SK-N-SH treated with all-trans-retinoic acid at 6 μM for 48 hours (cell line): ENCODE results near the gene RER1.

Source experiments
- ATAC-seq: fragments of 200-7000 bp; cut with Tn5 transposase; 3 replicates; pipeline ENCODE4 v1.9.1; 2020; ENCODE audit warnings: mild to moderate bottlenecking, moderate library complexity
- ARNTL ChIP-seq: fragments of 450-650 bp; formaldehyde crosslinking; IDR thresholded peaks from 2 replicates; pipeline ENCODE4 v1.5.0; 2020; ENCODE audit warnings: low read depth, mild to moderate bottlenecking, moderate library complexity, borderline replicate concordance
- BACH2 ChIP-seq: fragments of 250-450 bp; sonication (Bioruptor Pico); IDR thresholded peaks from 2 replicates; pipeline ENCODE4 v1.9.0; 2021; ENCODE audit warnings: mild to moderate bottlenecking, borderline replicate concordance
- CSDC2 ChIP-seq: fragments of 250-450 bp; sonication (Bioruptor Pico); IDR thresholded peaks from 2 replicates; pipeline ENCODE4 v1.5.0; 2020; ENCODE audit warnings: mild to moderate bottlenecking, moderate library complexity
- ESRRG ChIP-seq: fragments of 250-450 bp; sonication (Bioruptor Pico); IDR thresholded peaks from 2 replicates; pipeline ENCODE4 v1.6.1; 2021; ENCODE audit warnings: mild to moderate bottlenecking
- GLIS3 ChIP-seq: fragments of 250-450 bp; sonication (Bioruptor Pico); IDR thresholded peaks from 2 replicates; pipeline ENCODE4 v1.5.0; 2020; ENCODE audit warnings: mild to moderate bottlenecking, moderate library complexity
- ISL1 ChIP-seq: fragments of 250-450 bp; sonication (Bioruptor Pico); IDR thresholded peaks from 2 replicates; pipeline ENCODE4 v2.1.2; 2022; ENCODE audit warnings: mild to moderate bottlenecking, moderate library complexity
- OSR1 ChIP-seq: fragments of 250-450 bp; sonication (Bioruptor Pico); IDR thresholded peaks from 2 replicates; pipeline ENCODE4 v1.8.0; 2022; ENCODE audit warnings: moderate library complexity, mild to moderate bottlenecking, inconsistent platforms
- RARB ChIP-seq: fragments of 250-450 bp; sonication (Bioruptor Pico); IDR thresholded peaks from 2 replicates; pipeline ENCODE4 v1.8.0; 2021; ENCODE audit warnings: mild to moderate bottlenecking, moderate library complexity
- SNAI2 ChIP-seq: fragments of 250-450 bp; sonication (Bioruptor Pico); IDR thresholded peaks from 2 replicates; pipeline ENCODE4 v1.5.0; 2020; ENCODE audit warnings: mild to moderate bottlenecking, moderate library complexity
- TCF4 ChIP-seq: fragments of 250-450 bp; sonication (Bioruptor Pico); IDR thresholded peaks from 2 replicates; pipeline ENCODE4 v1.8.0; 2021; ENCODE audit warnings: mild to moderate bottlenecking, moderate library complexity, borderline replicate concordance
- TOX ChIP-seq: fragments of 250-450 bp; sonication (Bioruptor Pico); IDR thresholded peaks from 2 replicates; pipeline ENCODE4 v1.8.0; 2021; ENCODE audit warnings: mild to moderate bottlenecking, moderate library complexity, borderline replicate concordance
- ZC3H10 ChIP-seq: fragments of 250-450 bp; sonication (Bioruptor Pico); IDR thresholded peaks from 2 replicates; pipeline ENCODE4 v1.5.1; 2021; ENCODE audit warnings: mild to moderate bottlenecking, moderate library complexity
- ZFP3 ChIP-seq: fragments of 250-450 bp; sonication (Bioruptor Pico); IDR thresholded peaks from 2 replicates; pipeline ENCODE4 v1.5.0; 2020; ENCODE audit warnings: mild to moderate bottlenecking, moderate library complexity
- ZFP30 ChIP-seq: fragments of 450-650 bp; formaldehyde crosslinking; IDR thresholded peaks from 2 replicates; pipeline ENCODE4 v1.5.0; 2022; ENCODE audit warnings: mild to moderate bottlenecking, moderate library complexity
- ZNF8 ChIP-seq: fragments of 450-650 bp; formaldehyde crosslinking; IDR thresholded peaks from 2 replicates; pipeline ENCODE4 v1.5.0; 2020; ENCODE audit warnings: mild to moderate bottlenecking, moderate library complexity
- TF ChIP-seq, protein P1 (sequence below): fragments of 250-450 bp; sonication (Bioruptor Pico); IDR thresholded peaks from 2 replicates; pipeline ENCODE4 v1.8.0; 2021; ENCODE audit warnings: low read depth, mild to moderate bottlenecking, moderate library complexity, borderline replicate concordance
- TF ChIP-seq, protein P2 (sequence below): fragments of 250-450 bp; sonication (Bioruptor Pico); IDR thresholded peaks from 2 replicates; pipeline ENCODE4 v1.8.0; 2020; ENCODE audit warnings: mild to moderate bottlenecking, moderate library complexity, borderline replicate concordance
- TF ChIP-seq, protein P3 (sequence below): fragments of 250-450 bp; sonication (Bioruptor Pico); IDR thresholded peaks from 2 replicates; pipeline ENCODE4 v1.5.1; 2020; ENCODE audit warnings: low read depth, mild to moderate bottlenecking, moderate library complexity
- TF ChIP-seq, protein P4 (sequence below): fragments of 250-450 bp; sonication (Bioruptor Pico); IDR thresholded peaks from 2 replicates; pipeline ENCODE4 v1.5.0; 2020; ENCODE audit warnings: mild to moderate bottlenecking, moderate library complexity

RER1 gene

DNA sequence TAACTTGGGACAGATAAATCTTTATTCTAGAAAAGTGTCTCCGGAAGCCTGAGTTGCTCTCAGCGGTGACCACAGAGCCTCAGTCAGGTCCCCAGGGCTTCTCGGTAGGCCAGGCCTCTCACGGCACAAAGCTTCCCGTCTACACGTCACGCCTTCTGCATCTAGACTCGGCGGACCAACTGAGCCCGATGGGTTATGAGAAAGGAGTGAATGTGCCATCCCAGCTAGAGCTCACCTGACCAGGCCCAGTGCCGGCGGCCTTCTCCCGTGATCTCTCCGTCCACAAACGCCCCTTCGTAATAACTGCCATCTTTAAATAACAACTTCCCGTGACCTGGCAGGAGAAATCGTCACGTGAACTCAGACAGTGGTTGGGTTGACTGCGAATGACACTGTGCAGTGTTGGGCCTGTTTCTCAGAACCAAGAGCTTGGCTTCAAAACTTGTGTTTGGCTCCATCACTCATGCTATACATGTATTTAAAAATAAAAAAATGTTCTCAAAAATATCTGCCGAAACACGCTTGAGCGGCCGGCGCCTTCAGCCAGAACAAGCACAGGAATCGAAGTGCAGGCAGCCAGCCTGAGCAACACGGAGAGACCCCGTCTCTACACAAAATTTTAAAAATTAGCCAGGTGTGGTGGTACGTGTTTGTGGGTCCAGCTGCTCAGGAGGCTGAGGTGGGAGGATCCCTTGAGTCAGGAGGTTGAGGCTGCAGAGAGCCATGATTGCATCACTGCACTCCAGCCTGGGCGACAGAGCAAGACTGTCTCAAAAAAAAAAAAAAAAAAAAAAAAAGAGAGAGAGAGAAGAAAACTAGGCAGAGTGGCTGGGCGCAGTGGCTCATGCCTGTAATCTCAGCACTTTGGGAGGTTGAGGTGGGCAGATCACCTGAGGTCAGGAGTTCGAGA lies 3.4 kb upstream of the RER1 start:
- TF ChIP-seq RARB (CRISPR knock-in tag) (no peak), ARNTL (CRISPR knock-in tag) (no peak), ISL1 (no peak), TOX (CRISPR knock-in tag) (no peak), ZFP3 (CRISPR knock-in tag) (no peak), GLIS3 (CRISPR knock-in tag) (no peak), ZNF8 (CRISPR knock-in tag) (no peak), CSDC2 (CRISPR knock-in tag) (no peak)
- TF ChIP-seq, protein P1, sequence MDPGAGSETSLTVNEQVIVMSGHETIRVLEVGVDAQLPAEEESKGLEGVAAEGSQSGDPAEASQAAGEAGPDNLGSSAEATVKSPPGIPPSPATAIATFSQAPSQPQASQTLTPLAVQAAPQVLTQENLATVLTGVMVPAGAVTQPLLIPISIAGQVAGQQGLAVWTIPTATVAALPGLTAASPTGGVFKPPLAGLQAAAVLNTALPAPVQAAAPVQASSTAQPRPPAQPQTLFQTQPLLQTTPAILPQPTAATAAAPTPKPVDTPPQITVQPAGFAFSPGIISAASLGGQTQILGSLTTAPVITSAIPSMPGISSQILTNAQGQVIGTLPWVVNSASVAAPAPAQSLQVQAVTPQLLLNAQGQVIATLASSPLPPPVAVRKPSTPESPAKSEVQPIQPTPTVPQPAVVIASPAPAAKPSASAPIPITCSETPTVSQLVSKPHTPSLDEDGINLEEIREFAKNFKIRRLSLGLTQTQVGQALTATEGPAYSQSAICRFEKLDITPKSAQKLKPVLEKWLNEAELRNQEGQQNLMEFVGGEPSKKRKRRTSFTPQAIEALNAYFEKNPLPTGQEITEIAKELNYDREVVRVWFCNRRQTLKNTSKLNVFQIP (CRISPR knock-in tag): no peak
- TF ChIP-seq, protein P2, sequence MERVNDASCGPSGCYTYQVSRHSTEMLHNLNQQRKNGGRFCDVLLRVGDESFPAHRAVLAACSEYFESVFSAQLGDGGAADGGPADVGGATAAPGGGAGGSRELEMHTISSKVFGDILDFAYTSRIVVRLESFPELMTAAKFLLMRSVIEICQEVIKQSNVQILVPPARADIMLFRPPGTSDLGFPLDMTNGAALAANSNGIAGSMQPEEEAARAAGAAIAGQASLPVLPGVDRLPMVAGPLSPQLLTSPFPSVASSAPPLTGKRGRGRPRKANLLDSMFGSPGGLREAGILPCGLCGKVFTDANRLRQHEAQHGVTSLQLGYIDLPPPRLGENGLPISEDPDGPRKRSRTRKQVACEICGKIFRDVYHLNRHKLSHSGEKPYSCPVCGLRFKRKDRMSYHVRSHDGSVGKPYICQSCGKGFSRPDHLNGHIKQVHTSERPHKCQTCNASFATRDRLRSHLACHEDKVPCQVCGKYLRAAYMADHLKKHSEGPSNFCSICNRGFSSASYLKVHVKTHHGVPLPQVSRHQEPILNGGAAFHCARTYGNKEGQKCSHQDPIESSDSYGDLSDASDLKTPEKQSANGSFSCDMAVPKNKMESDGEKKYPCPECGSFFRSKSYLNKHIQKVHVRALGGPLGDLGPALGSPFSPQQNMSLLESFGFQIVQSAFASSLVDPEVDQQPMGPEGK (CRISPR knock-in tag): no peak
- TF ChIP-seq, protein P3, sequence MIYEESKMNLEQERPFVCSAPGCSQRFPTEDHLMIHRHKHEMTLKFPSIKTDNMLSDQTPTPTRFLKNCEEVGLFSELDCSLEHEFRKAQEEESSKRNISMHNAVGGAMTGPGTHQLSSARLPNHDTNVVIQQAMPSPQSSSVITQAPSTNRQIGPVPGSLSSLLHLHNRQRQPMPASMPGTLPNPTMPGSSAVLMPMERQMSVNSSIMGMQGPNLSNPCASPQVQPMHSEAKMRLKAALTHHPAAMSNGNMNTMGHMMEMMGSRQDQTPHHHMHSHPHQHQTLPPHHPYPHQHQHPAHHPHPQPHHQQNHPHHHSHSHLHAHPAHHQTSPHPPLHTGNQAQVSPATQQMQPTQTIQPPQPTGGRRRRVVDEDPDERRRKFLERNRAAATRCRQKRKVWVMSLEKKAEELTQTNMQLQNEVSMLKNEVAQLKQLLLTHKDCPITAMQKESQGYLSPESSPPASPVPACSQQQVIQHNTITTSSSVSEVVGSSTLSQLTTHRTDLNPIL (CRISPR knock-in tag): no peak
- ATAC-seq: no peak

DNA sequence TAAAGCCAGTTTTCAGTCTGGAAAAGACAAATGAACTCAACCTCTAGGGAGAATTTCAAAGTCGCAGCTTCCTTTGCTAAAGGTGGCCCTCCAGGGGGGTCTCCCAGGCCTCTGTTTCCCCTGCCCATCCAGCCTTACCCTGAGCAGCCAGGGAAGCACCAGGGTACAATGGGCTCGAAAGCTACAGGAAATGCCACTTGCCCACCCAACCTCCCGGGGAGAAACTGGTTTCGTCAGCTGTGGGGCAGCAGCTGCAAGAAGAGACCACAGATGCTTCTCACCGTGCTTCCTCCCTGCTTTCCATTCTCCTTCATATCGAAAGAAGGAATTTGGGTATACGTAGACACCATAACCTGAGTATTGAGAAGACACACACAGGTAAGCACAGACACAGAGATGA lies 2.0 kb upstream of the RER1 start:
- ATAC-seq: no peak
- no peak for TF ChIP-seq OSR1
- TF ChIP-seq, protein P3 (CRISPR knock-in tag): no peak

DNA sequence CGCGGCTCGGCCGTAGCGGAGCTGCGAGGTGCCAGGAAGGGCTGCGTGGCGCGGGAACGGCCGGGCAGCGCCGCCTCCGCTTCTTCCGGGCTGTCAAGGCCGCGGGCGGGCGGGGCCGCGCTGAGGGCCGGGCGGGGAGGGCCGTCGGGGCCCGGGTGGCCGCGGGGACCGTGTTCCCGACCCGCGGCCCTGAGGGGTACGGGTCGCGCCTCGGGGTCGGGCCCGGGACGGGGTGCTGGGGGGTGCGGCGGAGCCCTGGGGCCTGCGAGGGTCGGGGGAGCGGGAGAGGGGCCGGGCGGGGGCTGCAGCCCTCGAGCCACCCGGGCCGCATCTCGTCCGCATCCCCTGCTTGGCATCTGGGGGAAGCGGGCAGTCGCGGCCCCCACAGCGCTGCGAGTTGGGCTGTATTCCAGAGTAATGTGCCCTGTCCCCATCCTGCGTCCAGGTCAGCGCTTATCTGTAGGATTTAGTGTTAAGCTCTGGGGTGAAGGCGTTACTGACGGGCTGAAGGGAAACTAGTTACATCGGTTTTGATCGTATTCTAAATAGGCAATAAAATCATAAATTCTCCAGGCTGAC lies 379 bp downstream of the RER1 start:
- ATAC-seq: peak; percentile 7
- TF ChIP-seq GLIS3 (CRISPR knock-in tag): no peak
- TF ChIP-seq TCF4 (CRISPR knock-in tag): no peak
- TF ChIP-seq ZC3H10: no peak
- no peak for TF ChIP-seq ZFP3 (CRISPR knock-in tag)

DNA sequence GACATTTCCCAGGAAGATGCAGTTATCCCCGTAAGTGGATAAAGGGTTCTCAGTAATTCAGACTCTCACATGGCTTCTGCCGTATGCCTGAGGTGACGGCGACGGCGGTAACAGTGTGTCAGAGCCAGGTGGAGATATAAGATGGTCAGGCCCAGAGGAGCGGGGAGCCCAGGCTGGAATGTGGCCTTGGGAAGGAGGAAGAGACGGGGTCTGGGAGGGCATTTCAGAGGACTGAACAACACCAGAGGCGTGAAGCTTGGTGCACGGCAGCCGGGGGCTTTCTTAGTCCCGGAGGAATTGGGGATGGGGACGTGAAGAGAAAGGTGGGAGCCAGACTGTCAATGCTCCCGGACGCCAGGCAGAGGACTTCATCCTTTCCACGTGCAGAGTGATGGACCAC lies 1.0 kb downstream of the RER1 start:
- no peak for ATAC-seq

DNA sequence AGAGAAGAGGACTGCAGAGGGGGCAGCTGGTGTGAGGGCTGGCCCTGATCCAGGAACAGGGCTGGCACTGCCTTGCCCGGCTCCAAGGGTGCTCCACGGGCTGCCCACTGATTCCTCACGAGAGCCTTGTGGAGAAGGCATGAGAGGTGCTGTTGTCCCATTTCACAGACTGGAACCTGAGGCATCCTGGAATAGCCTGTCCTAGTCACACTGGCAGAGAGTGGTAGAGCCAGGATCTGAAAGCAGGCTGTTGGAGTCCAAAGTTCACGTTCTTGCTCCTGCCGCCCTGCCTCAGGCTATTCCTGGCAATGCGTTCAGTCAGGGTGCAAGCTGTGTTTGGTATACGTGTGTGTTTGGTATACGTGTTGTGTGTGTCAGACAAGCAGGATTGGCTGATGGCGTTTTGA lies 1.8 kb downstream of the RER1 start:
- ATAC-seq: no peak
- no peak for TF ChIP-seq ESRRG (CRISPR knock-in tag)
- no peak for TF ChIP-seq RARB (CRISPR knock-in tag)
- TF ChIP-seq TCF4 (CRISPR knock-in tag): no peak
- TF ChIP-seq ARNTL (CRISPR knock-in tag): no peak
- TF ChIP-seq, protein P1 (CRISPR knock-in tag): no peak
- TF ChIP-seq ZNF8 (CRISPR knock-in tag): no peak
- TF ChIP-seq, protein P3 (CRISPR knock-in tag): no peak
- TF ChIP-seq GLIS3 (CRISPR knock-in tag): no peak
- TF ChIP-seq, protein P4, sequence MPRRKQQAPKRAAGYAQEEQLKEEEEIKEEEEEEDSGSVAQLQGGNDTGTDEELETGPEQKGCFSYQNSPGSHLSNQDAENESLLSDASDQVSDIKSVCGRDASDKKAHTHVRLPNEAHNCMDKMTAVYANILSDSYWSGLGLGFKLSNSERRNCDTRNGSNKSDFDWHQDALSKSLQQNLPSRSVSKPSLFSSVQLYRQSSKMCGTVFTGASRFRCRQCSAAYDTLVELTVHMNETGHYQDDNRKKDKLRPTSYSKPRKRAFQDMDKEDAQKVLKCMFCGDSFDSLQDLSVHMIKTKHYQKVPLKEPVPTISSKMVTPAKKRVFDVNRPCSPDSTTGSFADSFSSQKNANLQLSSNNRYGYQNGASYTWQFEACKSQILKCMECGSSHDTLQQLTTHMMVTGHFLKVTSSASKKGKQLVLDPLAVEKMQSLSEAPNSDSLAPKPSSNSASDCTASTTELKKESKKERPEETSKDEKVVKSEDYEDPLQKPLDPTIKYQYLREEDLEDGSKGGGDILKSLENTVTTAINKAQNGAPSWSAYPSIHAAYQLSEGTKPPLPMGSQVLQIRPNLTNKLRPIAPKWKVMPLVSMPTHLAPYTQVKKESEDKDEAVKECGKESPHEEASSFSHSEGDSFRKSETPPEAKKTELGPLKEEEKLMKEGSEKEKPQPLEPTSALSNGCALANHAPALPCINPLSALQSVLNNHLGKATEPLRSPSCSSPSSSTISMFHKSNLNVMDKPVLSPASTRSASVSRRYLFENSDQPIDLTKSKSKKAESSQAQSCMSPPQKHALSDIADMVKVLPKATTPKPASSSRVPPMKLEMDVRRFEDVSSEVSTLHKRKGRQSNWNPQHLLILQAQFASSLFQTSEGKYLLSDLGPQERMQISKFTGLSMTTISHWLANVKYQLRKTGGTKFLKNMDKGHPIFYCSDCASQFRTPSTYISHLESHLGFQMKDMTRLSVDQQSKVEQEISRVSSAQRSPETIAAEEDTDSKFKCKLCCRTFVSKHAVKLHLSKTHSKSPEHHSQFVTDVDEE (CRISPR knock-in tag): no peak
- no peak for TF ChIP-seq TOX (CRISPR knock-in tag)
- TF ChIP-seq SNAI2 (CRISPR knock-in tag): no peak

More for the DNA sequence above, 1.0 kb downstream of the RER1 start:
- TF ChIP-seq BACH2 (CRISPR knock-in tag) (no peak), TCF4 (CRISPR knock-in tag) (no peak), ESRRG (CRISPR knock-in tag) (no peak), ZFP30 (CRISPR knock-in tag) (no peak), SNAI2 (CRISPR knock-in tag) (no peak), ISL1 (no peak)
